GM19468 (cell line): ENCODE results near the gene TUBB6.

Experiments used
- ATAC-seq: cut with Tn5 transposase; IDR thresholded peaks from one replicate; pipeline ENCODE4 v1.9.1; 2021; ENCODE audit warnings: mild to moderate bottlenecking, moderate library complexity, moderate number of reproducible peaks; ENCODE audit not compliant: unreplicated experiment; ENCODE audit errors: extremely low read depth

Gene TUBB6

DNA sequence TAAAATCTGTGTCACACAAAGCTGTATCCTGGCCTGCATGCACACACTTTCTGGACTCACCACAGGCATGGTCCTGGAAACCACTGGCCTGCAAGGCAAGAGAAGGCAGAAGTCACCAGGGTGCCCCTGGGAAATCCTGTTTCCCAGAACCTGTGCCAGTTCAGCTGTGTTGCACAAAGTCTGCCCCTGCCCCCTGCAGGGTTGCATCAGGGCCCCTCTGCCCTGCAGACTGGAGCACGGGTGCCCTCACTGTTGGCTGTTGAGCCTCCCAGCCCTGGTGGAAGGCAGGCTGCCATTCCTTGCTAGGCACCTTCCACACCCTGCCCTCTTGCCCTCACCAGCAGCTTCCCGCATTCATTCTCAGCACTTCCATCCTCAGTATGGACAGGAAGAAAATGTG is 18.0 kb upstream of the TUBB6 start:
- no peak for ATAC-seq

DNA sequence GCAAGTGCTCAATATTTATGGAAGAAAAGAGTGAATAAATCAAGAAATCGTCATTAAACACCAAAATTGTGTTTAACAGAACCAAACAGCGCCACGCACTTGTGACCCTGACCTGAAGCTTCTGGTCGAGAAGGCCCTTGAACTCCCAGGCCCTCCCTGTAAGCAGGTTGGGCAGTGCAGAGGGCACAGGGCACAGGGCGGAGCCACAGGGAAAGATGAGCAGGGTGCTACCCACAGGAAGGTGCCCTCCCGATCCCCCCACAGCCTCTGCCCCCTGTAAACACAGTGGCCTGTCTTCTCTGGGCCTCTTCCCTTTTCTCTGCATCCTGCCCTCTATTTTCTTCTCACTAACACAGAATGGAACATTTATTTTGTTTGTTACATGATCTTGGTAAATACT is 16.9 kb upstream of the TUBB6 start:
- no peak for ATAC-seq

DNA sequence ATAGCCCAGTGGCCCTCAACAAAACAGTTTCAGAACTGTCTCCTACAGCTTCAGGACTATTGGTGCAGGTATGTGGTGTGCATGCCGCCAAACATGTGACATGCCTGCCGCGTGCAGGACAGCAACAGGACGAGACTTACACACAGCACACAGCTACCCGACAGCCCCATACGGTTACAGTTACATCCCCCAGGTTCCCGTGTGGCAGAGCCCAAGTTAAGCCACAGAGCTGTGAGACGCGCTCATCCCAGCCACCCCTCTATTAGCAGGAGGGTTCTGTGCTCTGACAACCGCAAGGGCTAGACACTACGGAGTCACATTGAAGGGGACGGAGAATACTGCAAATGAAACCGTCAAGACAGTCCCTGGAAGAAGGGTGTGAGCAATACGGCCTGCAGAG is 16.4 kb upstream of the TUBB6 start:
- ATAC-seq: no peak

DNA sequence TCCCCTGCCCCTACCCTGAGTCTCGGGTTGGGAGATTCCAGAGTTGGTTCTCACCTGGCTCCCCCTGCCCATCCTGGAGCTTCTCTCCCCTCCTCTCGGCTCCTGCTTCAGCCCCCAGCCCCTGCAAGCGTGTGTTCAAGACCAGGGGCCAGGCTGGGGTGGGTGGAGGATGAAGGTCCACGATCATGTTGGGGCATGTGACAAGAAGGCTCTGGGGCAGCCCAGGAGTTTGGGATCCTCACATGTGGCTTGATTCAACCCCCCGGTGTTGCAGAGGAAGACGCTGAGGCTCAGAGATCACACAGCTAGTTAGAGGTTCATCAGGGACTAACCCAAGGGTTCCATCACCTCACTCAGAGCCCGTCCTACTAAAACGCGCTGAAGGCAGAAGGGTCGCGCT is 14.2 kb upstream of the TUBB6 start:
- no peak for ATAC-seq

DNA sequence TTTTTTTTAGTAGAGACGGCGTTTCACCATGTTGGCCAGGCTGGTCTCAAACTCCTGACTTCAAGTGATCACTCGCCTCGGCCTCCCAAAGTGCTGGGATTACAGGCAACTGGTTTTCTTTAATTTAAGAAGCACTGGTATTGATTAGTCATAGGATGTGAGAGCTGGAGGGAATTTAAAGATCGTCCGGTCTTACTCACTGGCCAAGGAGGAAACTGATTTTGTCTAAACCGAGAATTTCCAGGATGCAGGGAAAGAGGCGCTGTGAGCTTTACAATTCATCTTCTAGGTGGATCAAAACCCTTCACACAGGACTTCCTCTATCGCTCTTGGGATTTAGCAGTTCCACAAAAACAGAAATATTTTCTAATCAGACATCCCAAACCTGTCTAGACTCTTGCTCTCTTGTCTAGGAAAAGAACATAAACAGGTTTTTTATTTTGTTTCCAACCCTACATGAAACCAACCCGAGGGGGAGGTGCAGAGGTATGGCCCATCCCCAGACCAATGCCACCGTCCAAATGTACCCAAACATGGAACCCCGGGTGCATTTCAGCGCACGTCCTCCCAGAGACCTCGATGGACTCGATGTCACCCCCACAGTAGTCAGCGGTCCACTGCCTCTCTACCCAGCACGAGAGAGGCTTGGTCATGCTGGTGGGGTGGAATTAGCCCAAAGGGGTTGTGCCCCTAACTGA is 12.5 kb upstream of the TUBB6 start:
- ATAC-seq: no peak

DNA sequence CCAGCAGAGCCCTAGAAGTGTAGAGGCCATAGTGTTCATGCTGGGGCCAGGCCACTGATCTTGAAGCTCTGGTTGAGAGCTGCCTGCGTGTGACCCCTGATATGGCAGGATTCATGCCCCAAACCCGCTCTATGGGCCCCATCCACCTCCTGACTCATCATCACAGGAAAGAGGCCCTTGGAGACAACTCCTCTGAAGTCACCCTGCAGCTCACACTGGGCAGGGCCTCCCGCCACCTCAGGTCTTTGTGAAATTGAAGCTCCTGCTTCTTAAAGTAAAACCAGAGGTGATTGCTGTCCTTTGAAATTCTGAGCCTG is 12.0 kb upstream of the TUBB6 start:
- no peak for ATAC-seq

DNA sequence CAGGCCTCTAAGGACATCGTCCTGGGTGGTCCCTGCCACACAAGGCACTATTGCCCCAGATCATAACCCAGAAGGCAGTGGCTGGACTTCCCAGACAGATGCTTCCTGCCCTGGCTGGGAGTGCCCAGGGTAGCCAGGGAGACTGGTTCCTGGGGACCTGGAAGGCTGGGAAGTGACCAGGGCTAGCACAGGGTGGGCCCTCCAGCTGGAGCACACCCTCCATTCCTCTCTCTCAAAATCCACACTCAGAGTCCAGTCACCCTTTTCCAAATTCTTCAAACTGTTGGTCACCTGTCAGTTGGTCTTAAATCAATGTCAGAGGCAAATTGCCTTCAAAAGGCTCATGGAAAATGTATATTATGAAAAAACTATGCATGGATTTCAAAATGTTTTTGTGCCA is 11.6 kb upstream of the TUBB6 start:
- ATAC-seq: no peak

DNA sequence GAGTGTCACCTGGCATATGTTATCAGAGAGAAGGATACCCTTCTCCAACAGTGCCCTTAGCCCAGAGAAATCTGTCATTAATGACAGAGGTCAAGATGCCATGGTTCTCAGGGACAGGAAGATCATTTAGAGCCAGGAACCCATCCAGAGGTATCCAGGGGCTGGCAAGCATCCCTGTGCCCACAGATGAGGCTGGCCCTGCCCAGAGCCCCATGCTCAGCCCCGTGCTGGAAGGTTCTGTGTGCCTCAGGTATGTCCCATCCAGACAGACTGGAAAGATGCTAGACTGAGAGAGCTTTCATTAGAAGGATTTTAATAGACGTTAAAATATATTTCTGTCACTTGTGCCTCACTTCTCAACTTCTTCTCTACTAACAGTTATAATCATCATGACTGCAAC is 8.2 kb upstream of the TUBB6 start:
- ATAC-seq: no peak

DNA sequence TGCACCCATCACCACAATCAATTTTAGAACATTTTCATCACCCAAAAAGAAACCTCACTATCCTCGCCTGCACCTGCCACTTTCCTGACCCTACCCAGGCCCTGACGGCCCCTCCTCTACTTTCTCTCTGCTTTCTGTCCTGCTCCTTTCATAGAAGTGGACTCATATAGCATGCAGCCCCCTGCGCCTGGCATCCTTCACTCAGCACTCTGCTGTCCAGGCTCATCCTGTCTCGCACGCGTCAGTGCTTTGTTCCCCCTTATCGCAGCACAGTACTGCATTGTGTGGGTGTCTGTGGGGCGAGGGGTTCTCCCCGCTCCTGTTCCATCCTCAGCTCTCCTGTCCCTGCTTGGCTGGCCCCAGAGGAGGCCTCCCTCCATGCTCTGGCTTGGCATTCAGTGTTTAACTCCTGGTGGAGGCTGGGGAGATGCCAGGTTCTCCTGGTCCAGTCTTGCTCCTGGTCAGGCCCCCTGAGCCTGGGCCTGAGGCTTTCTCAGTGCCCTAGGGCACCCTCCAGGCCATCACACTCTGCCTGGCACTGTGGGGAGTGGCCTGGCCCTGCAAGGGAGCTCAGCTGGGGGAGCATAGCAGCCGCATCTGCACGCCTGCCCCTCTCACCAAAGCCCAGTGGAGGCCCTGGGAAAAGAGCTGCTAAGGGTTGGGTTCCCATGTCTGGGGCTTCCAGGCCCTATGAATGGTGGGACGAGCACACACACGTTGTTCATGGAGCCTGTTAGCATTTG is 6.6 kb upstream of the TUBB6 start:
- ATAC-seq: no peak

DNA sequence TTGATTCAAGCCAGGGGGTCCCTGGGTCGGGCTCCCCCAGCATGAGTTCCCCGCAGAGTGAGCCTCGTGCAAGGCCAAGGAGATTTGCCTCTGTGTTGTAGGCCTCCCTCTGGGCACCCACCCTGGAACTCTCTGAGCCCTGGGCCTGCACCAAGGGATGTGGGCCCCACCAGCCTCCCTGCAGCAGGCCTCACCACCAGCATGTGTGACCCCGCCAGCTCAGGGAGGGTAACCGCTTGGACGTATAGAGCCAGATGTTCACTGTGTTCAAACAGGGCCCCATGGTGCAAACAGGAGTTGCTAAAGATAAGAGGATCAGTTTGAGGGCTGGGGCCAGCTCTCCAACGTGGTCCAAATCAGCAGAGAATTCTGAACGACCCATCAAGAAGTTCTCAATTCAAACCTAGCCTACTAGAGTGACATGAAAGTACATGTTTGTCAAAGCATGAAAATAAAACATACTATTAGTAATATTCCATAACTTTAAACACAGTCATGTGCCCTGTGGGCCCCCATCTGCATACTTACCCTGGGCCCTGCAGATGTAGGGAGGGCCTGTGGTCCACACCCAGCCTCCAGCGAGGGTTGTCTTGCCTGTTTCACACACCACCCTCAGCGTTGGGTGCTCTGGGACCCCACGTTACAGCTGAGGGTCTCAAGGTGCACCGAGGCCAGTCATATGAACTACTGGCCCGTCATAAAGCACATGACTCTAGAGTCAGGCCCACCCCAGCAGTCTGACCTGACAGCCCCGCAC is 5.5 kb upstream of the TUBB6 start:
- no peak for ATAC-seq

DNA sequence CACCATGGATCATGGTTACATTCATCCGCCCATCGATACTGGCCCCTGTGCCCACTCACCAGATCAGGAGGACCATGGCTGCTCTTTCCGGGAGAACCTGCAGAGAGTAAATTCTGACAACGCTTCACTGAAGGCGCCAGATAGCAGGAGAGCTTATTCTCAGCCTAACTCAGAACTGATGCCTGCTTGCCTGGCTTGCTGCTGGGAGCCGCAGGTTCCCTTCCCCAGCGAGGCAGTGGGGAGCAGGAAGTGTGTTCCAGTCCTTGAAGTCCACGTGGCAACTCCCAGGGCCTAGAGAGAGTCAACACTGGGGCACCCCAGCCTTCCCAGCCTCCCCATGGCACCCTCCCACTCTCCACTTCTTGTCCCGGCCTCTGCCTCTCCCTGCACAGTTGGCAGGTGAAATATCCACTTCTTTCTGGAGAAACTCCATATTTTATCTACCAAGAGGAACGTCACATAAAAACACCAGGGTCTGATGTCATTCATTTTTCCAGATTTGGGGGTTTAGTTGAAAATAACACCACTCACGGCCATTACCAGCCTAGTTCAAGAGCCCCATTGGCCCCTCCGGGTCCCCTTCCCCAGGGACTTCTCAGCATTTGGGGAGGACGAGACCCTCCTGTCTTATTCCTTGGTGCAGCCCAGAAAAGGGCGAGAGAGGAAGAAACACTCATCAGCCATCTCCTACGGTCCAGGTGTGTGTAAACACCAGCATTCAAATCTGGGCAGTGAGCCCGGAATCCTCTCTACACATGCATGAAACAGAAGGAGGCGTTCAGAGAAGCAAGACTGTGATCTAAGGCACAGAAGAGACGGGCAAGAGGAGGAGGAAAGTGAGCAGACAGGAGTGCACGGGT is 3.5 kb upstream of the TUBB6 start:
- ATAC-seq: no peak

DNA sequence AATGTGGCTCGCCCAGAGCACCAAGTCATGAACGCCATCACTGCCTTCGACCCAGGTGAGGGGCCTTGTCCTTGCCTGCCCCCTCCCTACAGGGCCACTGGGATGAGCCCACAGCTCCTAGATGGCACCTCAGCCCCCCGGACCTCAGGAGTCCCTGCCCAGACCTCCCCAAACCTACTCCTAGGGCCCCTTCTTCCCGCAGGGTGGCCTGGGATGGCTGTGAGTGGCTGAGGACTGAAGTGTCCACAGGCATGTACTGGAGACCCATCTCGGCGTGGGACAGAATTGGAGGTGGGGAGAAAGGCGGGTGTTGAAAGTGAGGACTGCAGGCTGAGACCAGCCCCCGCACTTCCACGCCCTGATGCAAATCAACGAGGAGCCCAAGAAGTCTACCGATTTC is 2.8 kb upstream of the TUBB6 start:
- no peak for ATAC-seq

DNA sequence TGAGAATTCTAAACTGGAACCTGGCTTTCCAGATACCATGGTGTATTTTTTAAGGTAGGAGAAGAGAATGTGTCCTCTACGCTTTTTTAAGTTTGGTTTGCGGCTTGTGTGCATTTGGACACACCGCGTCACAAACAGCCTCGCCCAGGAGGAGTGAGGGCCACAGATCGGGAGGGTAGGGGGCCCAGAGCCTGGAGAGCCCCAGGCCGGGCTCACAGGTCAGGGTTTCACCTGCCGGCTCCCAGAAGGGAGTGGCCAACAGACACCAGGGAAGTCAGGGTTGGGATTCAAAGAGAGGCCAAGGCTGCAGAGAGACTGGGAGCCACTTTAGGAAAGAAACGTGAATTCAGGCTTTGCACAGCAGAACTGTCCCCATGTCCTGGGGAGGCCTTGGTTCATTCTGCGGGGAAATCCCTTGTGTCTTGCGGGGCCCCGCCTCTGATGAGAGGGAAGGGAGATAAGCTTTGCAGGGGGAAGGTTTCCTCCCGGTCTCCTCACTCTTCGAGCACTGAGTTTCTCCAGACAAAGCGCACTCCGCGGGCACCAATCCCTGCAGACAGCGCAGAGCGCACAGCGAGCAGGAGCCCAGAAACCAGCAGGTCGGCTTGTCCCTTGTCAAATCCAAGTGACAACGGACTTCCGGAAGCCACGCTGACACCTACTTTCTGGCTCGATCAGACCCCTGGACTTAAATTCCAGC is 2.0 kb upstream of the TUBB6 start:
- ATAC-seq: no peak

DNA sequence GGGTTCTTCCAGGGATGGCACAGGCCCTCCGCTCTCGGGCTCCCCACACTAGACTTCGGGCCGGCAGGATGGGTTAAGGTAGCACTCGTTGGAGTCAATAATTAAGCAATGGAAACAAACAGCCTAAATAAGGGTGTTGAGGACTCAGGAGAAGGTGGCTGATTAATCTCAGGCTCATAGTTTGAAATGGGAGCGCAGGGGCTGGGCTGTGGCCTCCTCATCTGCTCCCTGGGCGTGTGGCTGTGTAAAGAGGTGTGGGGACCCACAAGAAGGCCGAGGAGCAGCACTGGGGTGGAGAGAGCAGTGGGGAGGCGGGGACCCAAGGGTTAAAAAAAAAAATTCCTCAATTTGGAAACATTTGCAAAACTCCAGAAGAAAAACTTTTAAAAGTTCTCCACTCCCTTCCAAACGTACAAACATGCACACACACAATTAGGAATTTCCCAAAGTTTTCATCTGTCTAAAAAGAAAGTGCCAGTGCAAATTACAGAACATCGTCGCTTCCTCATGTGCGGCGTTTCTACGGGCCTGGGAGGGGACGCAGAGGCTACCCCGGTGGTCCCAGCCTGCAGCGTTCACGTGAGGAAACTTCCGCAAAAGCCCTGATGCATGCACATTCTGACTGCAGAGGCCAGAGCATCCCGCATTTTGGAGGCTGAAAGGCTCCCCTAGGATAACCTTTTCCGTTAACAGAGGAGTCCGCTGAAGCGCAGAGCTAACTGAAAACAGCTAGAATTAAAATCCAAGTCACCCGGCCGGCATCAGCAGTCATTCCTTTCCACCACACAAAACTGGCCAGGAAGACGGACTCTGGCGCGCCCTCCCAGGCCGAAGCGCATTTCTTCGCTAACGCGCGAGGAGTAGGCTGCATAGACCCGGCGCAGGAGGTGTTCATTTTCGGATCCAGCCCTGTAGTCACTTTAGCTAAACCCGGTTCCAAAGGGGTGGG is 1.0 kb upstream of the TUBB6 start:
- ATAC-seq: no peak

DNA sequence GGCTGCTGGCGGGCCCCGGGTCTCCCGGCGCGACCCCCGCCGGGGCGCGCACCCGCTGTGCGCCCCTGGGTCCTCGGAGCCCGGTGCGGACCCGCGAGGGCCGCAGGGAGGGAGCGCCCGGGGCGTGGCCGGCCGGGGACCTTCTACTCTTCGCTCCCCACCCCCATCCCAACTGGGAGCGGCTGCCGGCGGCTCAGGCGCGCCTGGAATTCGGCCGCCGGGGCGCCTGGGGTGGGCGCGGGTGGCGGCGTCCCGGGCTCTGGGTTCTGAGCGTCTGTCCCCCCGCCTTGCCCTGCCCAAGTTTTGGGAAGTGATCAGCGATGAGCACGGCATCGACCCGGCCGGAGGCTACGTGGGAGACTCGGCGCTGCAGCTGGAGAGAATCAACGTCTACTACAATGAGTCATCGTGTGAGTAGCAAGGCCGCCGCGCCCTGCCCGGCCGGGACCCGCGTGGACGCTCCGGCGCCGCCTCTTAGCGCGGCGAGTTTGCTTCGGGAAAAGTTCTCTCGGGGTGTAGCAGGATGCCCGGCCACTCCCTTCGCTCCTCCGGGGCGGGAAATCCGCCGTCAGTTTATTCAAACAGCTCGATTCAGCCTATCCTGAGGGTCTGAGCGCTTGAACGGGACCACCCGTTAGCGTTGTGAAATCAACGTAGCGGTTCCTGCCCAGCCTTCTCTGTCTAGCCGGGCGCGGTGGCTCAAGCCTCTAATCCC is 502 bp downstream of the TUBB6 start:
- peak; percentile 22 for ATAC-seq

DNA sequence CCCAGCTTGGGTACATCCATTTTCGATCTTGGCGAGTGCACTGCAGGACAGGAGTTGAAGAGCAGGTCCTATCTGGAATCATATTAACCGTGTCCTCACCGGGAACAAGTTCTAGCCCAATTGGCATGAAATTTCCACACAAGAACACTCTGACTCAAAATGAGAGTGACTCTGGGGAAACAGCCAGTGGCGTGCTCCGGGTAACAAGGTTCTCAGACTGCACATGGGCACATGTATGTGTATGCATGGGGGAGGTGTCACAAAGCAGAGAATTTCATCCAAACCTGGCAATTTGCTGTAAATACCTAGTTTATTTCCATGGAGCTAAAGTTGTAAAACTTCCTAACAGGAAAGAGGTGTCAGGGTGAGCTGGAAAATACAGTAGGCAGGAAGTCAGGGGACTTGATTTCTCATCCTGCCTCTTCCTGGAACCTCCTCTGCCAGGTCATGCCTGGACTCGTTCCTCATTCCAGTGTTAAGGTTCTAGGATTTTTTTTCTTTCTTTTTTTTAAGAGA is 1.7 kb downstream of the TUBB6 start:
- no peak for ATAC-seq

DNA sequence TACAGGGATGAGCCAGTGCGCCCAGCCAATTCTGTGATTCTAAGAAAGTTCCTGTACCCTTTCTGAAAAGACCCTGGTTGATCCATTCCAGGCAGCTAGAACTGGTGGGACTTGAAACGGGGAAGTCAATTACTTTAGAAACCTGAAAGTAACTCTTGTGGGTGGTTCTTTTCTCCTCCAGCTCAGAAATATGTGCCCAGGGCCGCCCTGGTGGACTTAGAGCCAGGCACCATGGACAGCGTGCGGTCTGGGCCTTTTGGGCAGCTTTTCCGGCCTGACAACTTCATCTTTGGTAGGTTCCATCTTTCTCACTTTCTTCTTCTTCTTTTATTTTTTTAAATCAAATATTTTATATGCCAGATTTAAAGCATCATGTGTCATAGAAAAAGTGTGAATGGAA is 2.7 kb downstream of the TUBB6 start:
- ATAC-seq: no peak

DNA sequence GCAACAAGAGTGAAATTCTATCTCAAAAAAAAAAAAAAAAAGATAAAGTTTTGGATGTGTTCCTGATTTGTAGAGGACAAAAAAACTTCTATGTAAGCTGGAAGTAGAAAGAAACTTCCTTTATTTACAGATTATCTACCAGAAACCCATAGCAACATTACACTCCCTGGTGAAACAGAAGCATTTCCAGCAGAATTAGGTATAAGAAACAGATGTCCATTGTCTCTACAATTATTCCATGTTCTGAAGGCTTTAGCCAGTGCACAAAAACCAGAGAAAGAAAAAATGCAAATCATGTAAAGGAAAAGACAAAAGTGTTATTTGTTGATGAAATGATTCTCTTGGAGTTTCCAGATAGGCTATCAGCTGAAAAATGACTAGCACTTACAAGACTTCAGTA is 4.9 kb downstream of the TUBB6 start:
- ATAC-seq: no peak
